DOHH2 (cell line): ENCODE data around the gene AUNIP.
A peak's percentile ranks its signal among the peaks of the same experiment; 100 is the strongest.

Source experiments
- H3F3A ChIP-seq: fragments of 200-600 bp; sonication (generic), shearing (Covaris generic); 2 replicates; pipeline ENCODE4 v1.6.0; 2016; ENCODE audit warnings: antibody characterized with exemption, mild to moderate bottlenecking; ENCODE audit not compliant: control insufficient read depth, insufficient read depth
- H3K27ac ChIP-seq: fragments of 200-600 bp; sonication (generic); 2 replicates; pipeline ENCODE4 v1.5.1; 2014; ENCODE audit warnings: low read depth, mild to moderate bottlenecking, low read length, moderate library complexity
- H3K27me3 ChIP-seq: fragments of 200-600 bp; sonication (generic); 2 replicates; pipeline ENCODE4 v1.6.1; 2014; ENCODE audit warnings: mild to moderate bottlenecking, low read length, mixed read lengths; ENCODE audit not compliant: control insufficient read depth
- H3K36me3 ChIP-seq: fragments of 200-600 bp; sonication (generic); 2 replicates; pipeline ENCODE4 v1.6.1; 2014; ENCODE audit warnings: mild to moderate bottlenecking, low read length, moderate library complexity, mixed read lengths; ENCODE audit not compliant: control insufficient read depth
- H3K4me1 ChIP-seq: fragments of 200-600 bp; sonication (generic); 2 replicates; pipeline ENCODE4 v1.6.1; 2014; ENCODE audit warnings: mild to moderate bottlenecking, low read length, mixed read lengths; ENCODE audit not compliant: control insufficient read depth
- H3K4me2 ChIP-seq: fragments of 200-600 bp; sonication (generic); 2 replicates; pipeline ENCODE4 v1.6.0; 2014; ENCODE audit warnings: mild to moderate bottlenecking, low read length, moderate library complexity
- H3K4me3 ChIP-seq: fragments of 200-600 bp; sonication (generic); 2 replicates; pipeline ENCODE4 v1.5.1; 2014; ENCODE audit warnings: mild to moderate bottlenecking, low read length, mixed read lengths
- H3K79me2 ChIP-seq: fragments of 200-600 bp; sonication (generic); 2 replicates; pipeline ENCODE4 v1.6.1; 2014; ENCODE audit warnings: mild to moderate bottlenecking, low read length, mixed read lengths; ENCODE audit not compliant: control insufficient read depth
- H3K9me2 ChIP-seq: fragments of 200-600 bp; sonication (generic); replicated peaks from 2 replicates; pipeline ENCODE4 v1.6.1; 2014; ENCODE audit warnings: mild to moderate bottlenecking, low read length, mixed read lengths; ENCODE audit not compliant: control insufficient read depth
- H3K9me3 ChIP-seq: fragments of 200-600 bp; sonication (generic); 2 replicates; pipeline ENCODE4 v1.6.1; 2014; ENCODE audit warnings: antibody characterized with exemption, low read length, mixed read lengths; ENCODE audit not compliant: control insufficient read depth, insufficient read depth
- H4K20me1 ChIP-seq: fragments of 200-600 bp; sonication (generic); 2 replicates; pipeline ENCODE4 v1.6.0; 2014; ENCODE audit warnings: low read depth, mild to moderate bottlenecking, antibody characterized with exemption, low read length, moderate library complexity; ENCODE audit not compliant: control insufficient read depth, insufficient read depth
- CTCF ChIP-seq: fragments of 200-600 bp; sonication (generic); IDR thresholded peaks from one replicate; pipeline ENCODE4 v1.5.1; 2014; ENCODE audit warnings: antibody characterized with exemption, mild to moderate bottlenecking, low read depth, low read length; ENCODE audit not compliant: poor library complexity, severe bottlenecking
- EZH2phosphoT487 ChIP-seq: fragments of 200-600 bp; sonication (generic); IDR thresholded peaks from 2 replicates; pipeline ENCODE4 v1.6.1; 2017; ENCODE audit warnings: borderline replicate concordance, mild to moderate bottlenecking, antibody characterized with exemption, low read length, moderate library complexity, mixed read lengths

The AUNIP gene

DNA sequence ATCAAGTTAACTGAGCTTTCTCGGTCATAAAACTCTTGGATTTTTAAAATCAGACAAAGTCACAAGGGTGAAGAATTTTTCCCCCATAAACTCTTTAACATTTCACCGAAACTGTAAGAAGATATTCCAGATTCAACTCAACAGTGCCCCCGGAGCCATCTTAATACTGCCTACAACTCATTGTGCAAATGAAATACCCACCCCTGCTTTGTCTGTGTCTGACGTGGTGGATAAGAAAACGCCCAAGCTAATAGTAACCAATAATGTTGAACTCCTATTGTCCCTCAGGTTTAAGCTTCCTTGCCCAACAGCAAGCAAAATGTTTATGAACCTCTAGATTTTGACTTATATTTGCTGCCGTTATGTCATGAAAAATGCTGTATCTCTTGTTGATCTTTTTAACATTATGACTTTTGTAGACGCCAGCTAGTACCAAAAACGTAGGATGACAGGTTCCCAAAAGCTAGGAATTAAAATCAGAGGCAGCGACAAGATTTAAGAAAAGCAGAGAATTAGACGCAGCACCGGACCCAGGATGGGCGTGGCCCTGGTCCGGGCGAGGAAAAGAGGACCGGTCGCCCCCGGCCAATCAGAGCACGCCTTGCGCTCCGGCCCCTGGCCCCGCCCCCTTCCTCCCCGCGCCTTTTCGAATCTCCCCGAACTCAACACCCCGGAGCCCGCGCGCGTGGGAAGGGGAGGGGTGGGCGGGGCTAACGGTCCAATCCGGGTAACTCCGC is 45.9 kb upstream of the AUNIP start:
- Histone ChIP-seq H3F3A (peaks cover 40% of the 10 kb centered on the region), H3K79me2 (peaks cover 57% of the 10 kb centered on the region), H3K4me2 (peak overlapping the region; percentile 86), H3K4me3 (peak overlapping the region; percentile 93), H3K4me1 (peaks cover 25% of the 10 kb centered on the region), H3K9me3 (no peaks in the 10 kb centered on the region), H3K27ac (peak overlapping the region; percentile 76), H3K27me3 (peaks cover 5% of the 10 kb centered on the region), H3K9me2 (no peaks in the 10 kb centered on the region), H4K20me1 (peaks cover 34% of the 10 kb centered on the region), H3K36me3 (peaks cover 54% of the 10 kb centered on the region)
- TF ChIP-seq EZH2phosphoT487 (no peak), CTCF (peak; percentile 45)

GRCh38 chr1:25903986-25904385 is 44.7 kb upstream of the AUNIP start:
- H3K36me3 ChIP-seq = peaks cover 66% of the 10 kb centered on the region
- H3K27me3 ChIP-seq = peaks cover 5% of the 10 kb centered on the region
- peaks cover 25% of the 10 kb centered on the region for H3K4me1 ChIP-seq
- H3K4me3 ChIP-seq = peak overlapping the region; percentile 93
- no peak overlapping the region for H3K27ac ChIP-seq
- peaks cover 63% of the 10 kb centered on the region for H3K79me2 ChIP-seq
- peak overlapping the region; percentile 86 for H3K4me2 ChIP-seq
- H3F3A ChIP-seq = peaks cover 51% of the 10 kb centered on the region
- H4K20me1 ChIP-seq = peaks cover 37% of the 10 kb centered on the region
- TF ChIP-seq EZH2phosphoT487 (no peak), CTCF (no peak)
- no peaks in the 10 kb centered on the region for H3K9me2 ChIP-seq
- no peaks in the 10 kb centered on the region for H3K9me3 ChIP-seq

GRCh38 chr1:25902462-25902861 is 43.2 kb upstream of the AUNIP start:
- Histone ChIP-seq H3K4me2 (peak overlapping the region; percentile 6; the same call in 1 of the 2 replicates), H3K79me2 (peaks cover 63% of the 10 kb centered on the region), H3K27me3 (peaks cover under 1% of the 10 kb centered on the region), H3K27ac (no peak overlapping the region), H4K20me1 (peaks cover 37% of the 10 kb centered on the region), H3F3A (peaks cover 62% of the 10 kb centered on the region), H3K36me3 (peaks cover 81% of the 10 kb centered on the region), H3K4me1 (peaks cover 25% of the 10 kb centered on the region), H3K9me2 (no peaks in the 10 kb centered on the region), H3K4me3 (no peak overlapping the region), H3K9me3 (no peaks in the 10 kb centered on the region)
- TF ChIP-seq EZH2phosphoT487 = no peak
- no peak for TF ChIP-seq CTCF
